ENCODE data around the gene HOXB8. TPM values are rescaled to one million over a fixed set of nuclear protein-coding genes. Genes with fewer than 3 reads are reported as not detected.

HOXB8 gene
- total RNA-seq, result 1 to 10 TPM in 1 of 4 donors, not detected in 3; 1.4 TPM

DNA sequence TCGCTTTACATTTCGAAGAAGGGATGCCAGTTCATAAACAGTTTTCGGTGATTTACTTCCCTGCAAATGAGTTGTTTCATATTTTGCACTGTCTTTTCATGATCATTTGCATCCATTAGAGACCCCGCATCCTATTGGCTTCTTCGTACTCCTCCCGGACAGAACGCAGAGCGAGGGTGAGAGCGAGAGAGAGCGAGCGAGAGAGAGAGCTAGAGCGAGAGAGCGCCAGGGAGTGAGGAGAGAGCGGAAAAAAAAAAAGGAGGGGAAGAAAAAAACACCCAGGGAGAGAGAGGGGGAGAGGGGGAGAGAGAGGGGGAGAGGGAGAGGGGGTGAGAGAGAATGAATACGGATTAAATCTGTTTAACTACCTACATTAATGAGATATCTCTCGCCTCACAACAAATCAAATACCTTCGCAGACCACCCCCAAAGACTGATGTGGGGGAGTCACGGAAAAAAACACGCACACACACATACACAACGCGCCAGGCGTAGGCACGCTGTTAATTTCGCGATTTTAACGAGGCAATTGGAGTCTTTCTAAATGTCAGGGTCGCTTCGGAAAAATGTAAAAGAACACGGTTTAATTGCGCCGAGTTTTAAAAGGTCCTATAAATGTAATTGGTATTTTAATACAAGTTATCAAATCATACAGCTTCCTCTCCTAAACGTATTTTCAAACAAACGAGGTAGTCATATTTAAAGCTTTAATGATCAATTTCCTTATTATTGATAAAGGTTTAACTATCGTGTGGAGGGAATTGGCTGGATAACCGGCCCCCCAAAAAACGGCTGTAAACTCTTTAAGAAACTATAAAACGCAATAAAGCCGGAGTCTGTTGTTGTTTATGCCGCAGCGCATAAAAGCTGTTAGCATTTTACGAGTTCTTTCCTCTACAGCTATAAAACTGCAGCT lies at the start of gene HOXB8:
HOXB8 (minus strand) TSS at position 246 of the 916 bp plus-strand sequence. CDS start 588 bp downstream, outside the sequence.
- H3K27me3 ChIP-seq, result peaks cover 94% of the 10 kb centered on the region
- peaks cover 9 to 37% of the 10 kb centered on the region in 2 donors for H3K4me1 ChIP-seq
- intact Hi-C loops (cut with DNase I), result loop anchor here (10.0 kb wide), 1 partner anchor 281 kb away; no protein-coding TSS in a partner anchor
- H3K36me3 ChIP-seq, result no peaks in the 10 kb centered on the region
- H3K4me3 ChIP-seq (replicated peaks in 1 of 3), result no peak within 1 kb of the TSS
- no peak for DNase-seq
- no peak for TF ChIP-seq POLR2A (IDR thresholded peaks at IDR 0.05)
- TF ChIP-seq, protein P1, sequence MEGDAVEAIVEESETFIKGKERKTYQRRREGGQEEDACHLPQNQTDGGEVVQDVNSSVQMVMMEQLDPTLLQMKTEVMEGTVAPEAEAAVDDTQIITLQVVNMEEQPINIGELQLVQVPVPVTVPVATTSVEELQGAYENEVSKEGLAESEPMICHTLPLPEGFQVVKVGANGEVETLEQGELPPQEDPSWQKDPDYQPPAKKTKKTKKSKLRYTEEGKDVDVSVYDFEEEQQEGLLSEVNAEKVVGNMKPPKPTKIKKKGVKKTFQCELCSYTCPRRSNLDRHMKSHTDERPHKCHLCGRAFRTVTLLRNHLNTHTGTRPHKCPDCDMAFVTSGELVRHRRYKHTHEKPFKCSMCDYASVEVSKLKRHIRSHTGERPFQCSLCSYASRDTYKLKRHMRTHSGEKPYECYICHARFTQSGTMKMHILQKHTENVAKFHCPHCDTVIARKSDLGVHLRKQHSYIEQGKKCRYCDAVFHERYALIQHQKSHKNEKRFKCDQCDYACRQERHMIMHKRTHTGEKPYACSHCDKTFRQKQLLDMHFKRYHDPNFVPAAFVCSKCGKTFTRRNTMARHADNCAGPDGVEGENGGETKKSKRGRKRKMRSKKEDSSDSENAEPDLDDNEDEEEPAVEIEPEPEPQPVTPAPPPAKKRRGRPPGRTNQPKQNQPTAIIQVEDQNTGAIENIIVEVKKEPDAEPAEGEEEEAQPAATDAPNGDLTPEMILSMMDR (IDR thresholded peaks at IDR 0.05), result no peak
- H3K9me3 ChIP-seq, result no peaks in the 10 kb centered on the region
- no peak within 1 kb of the TSS for H3K27ac ChIP-seq
- 11 to 13% methylated on average over 41 of the region's 41 CpGs for WGBS, 2 donors

DNA sequence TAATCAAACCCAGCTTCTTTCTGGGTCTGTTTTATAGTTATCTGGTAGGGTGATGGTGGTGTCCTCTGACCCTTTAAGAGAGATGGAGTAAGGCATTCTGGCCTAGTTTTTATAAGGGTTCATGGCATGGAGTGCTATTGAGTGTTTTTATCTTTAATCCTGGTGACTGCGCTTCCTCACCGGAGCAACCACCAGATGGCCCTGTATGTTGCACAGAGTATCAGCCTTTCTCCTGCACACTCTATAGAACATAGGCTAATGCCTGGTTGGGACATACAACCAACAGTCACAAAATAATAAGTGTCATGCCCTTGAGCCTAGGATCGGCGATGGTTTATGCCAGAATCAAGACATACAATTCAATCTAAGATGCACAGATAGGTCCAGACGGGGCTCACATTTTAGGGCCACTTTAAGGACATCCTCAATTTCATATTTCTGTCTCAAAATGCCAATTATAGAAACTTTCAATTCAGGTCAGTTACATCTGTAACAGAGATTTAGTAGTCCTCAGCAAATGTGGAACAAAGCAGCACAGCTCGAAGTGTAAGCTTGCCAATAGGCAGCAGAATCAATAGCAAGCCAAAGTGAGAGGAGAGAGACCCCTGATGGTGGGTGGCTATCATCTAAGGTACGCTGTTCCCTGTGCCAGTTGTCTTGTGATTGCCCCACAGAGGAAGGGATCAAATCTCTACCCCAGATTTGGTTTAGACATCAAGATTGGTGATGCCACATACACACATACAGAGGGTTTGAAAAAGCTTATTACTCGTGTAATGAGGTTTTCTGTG lies 48.2 kb upstream of the HOXB8 start:
- intact Hi-C loops (cut with DNase I), result no loop called here
- TF ChIP-seq POLR2A (IDR thresholded peaks at IDR 0.05), result no peak
- TF ChIP-seq, protein P1 (IDR thresholded peaks at IDR 0.05), result no peak
- Histone ChIP-seq H3K4me1 (no peaks in the 10 kb centered on the region), H3K27me3 (no peaks in the 10 kb centered on the region), H3K36me3 (no peaks in the 10 kb centered on the region), H3K9me3 (no peaks in the 10 kb centered on the region), H3K4me3 (replicated peaks in 1 of 3) (no peak overlapping the region), H3K27ac (no peak overlapping the region)
- DNase-seq, result no peak
- 78 to 83% methylated on average over 8 of the region's 8 CpGs for whole genome bisulfite sequencing, 2 donors

DNA sequence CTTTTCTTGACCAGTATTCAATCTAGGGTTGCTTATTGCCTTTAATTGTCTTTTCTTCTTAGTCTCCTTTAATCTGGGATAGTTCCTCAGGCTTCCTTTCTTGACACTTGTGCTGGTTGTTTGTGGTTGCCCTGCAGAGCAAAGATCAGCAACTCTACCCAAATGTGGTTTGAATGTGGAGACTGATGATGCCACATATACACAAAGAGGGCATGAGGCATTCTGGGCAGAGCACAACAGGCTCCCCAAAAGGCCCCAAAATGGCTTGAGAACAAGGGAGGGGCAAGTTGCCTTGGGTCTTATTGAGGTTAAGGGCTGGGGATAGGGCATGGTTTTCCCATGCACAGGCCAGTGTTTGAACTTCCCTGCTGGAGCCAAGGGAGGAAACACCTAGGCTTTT lies 40.8 kb upstream of the HOXB8 start:
- Histone ChIP-seq H3K9me3 (no peaks in the 10 kb centered on the region), H3K27ac (no peak overlapping the region), H3K27me3 (no peaks in the 10 kb centered on the region), H3K4me3 (replicated peaks in 1 of 3) (no peak overlapping the region), H3K4me1 (no peaks in the 10 kb centered on the region), H3K36me3 (no peaks in the 10 kb centered on the region)
- intact Hi-C loops (cut with DNase I), result no loop called here
- TF ChIP-seq, protein P1 (IDR thresholded peaks at IDR 0.05), result no peak
- no peak for TF ChIP-seq POLR2A (IDR thresholded peaks at IDR 0.05)
- DNase-seq, result no peak

DNA sequence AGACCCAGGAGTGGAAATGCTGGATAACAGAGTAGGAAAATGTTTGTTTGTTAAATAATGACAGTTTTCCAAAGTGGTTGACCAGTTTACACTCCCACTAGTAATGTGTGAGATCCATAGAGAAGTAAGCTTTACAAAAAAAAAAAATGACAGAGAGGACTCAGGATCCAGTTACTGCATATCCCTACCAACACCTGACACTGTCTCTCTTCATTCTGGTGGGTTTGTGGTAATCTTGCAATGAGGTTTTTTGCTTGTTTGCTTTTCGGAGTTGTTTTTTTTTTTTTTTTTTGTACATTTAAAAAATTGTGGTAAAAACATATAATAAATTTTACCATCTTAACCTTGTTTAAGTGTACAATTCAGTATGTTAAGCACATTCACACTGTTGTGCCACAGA lies 34.6 kb upstream of the HOXB8 start:
- Histone ChIP-seq H3K4me3 (replicated peaks in 1 of 3) (no peak overlapping the region), H3K4me1 (peaks cover 0 to 9% of the 10 kb centered on the region in 2 donors), H3K36me3 (no peaks in the 10 kb centered on the region), H3K9me3 (no peaks in the 10 kb centered on the region), H3K27me3 (peaks cover 7% of the 10 kb centered on the region), H3K27ac (no peak overlapping the region)
- no peak for TF ChIP-seq POLR2A (IDR thresholded peaks at IDR 0.05)
- no peak for DNase-seq
- intact Hi-C loops (cut with DNase I), result no loop called here
- 85 to 86% methylated on average over 1 of the region's 1 CpG for WGBS, 2 donors

DNA sequence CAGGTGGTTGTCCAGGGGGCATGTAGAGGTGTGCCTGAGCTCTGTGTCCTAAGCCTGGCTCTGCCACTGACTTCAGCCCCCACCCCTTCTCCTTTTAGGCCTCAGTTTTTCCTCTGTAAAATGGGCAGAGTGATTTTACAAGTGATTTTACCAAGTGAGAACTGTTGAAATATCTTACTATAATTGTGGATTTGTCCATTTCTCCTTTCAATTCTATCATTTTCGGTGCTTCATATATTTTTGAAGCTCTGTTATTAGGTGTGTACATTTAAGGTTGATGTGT lies 32.8 kb upstream of the HOXB8 start:
- intact Hi-C loops (cut with DNase I), result no loop called here
- no peaks in the 10 kb centered on the region for H3K9me3 ChIP-seq
- 52 to 62% methylated on average over 1 of the region's 1 CpG for WGBS, 2 donors
- no peak overlapping the region for H3K4me3 ChIP-seq (replicated peaks in 1 of 3)
- TF ChIP-seq, protein P1 (IDR thresholded peaks at IDR 0.05), result no peak
- no peak for TF ChIP-seq POLR2A (IDR thresholded peaks at IDR 0.05)
- H3K27ac ChIP-seq, result no peak overlapping the region
- H3K36me3 ChIP-seq, result no peaks in the 10 kb centered on the region
- peaks cover 0 to 9% of the 10 kb centered on the region in 2 donors for H3K4me1 ChIP-seq
- peaks cover 7% of the 10 kb centered on the region for H3K27me3 ChIP-seq
- no peak for DNase-seq
